Eye (tissue), 1 donor: ENCODE results near the gene UBE2N.

ENCODE experiments used
- DNase-seq: peaks from one replicate; pipeline ENCODE4 v3.0.0-alpha.2; 2015

Gene UBE2N

DNA sequence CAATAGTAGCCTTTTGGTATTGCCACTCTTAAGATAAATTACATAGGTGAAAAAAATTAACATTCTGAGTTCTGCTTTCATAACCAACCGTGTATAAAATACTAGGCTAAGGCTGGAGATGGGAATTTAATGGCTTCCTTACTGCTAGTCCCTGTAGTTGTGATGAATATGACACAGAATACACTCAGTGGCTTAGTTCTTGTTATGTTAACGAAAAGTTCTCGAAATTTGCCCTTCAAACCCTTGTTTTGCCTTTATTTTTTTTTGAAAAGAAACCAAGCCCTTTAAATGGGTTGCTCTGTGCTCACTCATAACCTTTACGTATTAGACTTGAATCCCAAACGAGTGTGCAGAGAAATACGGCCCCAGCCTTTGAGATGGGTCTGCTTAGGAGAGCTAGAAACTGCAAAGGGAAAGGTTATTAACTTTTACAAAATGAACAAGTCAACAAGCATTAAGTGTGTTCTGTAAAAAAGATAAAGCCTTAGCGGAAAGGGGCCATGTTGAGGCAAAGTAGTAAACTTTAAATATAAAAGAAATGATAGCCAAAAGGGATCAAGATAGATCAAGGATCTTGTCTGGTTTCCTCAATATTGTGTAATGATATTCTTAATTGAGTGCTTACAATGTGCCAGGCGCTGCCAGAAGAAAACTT is 62.3 kb downstream of the UBE2N start:
- DNase-seq: peak; percentile 73

DNA sequence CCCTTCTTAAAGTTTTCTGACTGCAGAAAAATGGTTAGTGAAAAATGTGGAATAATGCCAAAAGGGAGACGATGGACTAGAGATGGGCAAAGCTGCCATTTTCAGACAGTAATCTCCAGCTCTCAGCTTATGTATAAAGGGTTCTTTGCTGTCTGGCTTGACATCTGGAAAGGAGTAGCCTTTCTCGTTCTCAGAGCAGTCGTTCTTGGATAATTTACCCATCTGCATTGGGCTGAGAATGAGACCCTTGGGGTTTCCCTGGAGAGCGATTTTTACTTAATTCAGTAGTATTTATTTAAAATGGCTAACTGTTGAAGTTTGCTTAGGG is 62.8 kb downstream of the UBE2N start:
- no peak for DNase-seq

- DNase-seq: peak; percentile 86
These were observed 63.4 kb downstream of the UBE2N start for GRCh38 chr12:93378196-93378997.

GRCh38 chr12:93377252-93378195 is 64.2 kb downstream of the UBE2N start, which contains the start of gene NUDT4:
Gene NUDT4, plus strand, starts transcription at chr12:93377925. Its CDS starts 398 bp downstream, at chr12:93378323.
- DNase-seq: peak; percentile 98

DNA sequence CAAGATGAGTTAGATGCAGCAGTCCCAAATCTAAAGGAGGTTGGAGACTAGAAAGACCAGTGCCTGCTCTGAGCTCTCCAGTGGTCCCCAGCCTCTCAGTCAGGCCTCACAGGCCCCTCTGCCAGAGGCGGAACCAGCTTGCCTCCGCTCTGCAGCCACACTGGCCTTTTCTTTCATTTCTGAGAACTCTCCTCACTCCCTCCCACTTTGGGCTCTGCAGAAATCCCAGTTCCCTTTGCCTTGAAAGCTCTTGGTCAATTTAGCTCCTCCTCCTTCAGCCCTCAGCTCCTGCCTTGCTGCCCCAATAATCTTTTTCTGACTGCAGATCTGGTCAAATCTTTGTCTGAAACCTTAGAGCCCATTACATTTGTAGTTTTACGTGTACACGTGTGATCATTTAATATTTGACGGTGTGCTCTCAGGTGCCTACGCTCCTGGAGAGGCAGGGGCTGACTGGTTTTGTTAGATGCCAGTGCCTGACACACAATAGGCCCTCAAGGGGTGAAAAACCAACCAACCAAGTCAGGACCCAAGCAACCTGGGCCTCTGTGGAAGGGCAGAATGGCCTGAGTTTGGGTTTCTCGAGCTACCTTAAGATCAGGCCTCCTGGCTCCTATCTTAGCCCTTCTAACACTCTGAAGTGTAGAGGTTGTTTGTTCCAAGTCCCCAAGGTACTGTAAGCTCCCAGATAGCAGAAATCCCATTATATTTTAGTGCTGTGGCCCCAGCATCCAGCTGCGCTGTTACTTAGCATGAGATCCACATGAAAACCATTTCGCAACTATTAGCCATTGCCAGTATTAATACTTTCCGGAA is 65.1 kb downstream of the UBE2N start:
- DNase-seq: peak; percentile 78

GRCh38 chr12:93375906-93376305 is 65.8 kb downstream of the UBE2N start:
- no peak for DNase-seq

GRCh38 chr12:93373961-93374656 is 67.6 kb downstream of the UBE2N start:
- no peak for DNase-seq

DNA sequence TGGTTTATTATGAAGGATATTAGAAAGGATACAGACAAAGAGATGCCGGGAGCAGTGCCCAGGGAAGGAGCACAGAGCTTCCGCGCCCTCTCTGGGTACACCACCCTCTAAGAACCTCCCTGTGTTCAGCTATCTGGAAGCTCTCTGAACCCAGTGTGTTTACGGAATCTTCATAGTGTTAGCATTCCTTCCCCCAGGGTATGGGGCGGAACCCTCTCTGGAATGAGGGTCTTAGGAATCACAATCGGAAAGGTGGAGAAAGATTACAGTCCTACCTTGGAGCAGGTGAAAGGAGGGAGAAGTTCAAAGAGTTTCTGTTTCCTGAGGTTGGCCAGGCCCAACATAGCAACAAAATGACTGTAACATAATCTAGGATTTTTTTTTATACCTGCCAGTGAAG is 70.8 kb downstream of the UBE2N start:
- no peak for DNase-seq

DNA sequence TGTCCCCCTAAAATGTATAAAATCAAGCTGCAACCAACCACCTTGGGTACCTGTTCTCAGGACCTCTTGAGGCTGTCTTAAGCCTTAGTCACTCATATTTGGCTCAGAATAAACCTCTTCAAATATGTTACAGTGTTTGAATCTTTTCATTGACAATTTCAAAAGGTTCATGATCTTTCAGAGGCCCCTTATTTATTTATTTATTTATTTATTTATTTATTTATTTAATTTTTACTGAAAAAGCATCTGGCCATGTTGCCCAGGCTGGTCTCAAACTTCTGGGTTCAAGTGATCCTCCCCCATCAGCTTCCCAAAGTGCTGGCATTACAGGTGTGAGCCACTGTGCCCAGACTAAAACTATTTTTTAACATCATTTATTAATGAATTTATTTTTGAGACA is 72.2 kb downstream of the UBE2N start:
- no peak for DNase-seq

- DNase-seq: no peak
These were observed 73.0 kb downstream of the UBE2N start for GRCh38 chr12:93368766-93369165.

DNA sequence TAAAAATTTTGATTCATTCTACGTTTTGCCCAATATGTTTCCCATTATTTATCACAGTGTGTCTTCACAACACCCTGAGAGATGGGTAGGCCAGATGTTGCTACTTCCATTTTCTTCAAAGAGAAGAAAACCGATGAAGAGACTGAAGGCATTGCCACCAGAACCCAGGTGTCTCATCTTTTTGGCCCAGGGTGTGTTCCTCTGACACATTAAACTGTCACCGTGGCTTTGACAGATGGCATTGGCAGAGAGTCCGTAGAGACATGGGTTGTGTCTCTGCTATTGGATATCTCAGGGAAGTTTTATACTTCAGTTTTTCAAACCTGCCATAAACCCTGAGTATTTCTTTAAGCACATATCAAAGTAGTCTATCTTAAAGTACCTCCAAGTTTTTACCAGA is 75.3 kb downstream of the UBE2N start:
- no peak for DNase-seq

DNA sequence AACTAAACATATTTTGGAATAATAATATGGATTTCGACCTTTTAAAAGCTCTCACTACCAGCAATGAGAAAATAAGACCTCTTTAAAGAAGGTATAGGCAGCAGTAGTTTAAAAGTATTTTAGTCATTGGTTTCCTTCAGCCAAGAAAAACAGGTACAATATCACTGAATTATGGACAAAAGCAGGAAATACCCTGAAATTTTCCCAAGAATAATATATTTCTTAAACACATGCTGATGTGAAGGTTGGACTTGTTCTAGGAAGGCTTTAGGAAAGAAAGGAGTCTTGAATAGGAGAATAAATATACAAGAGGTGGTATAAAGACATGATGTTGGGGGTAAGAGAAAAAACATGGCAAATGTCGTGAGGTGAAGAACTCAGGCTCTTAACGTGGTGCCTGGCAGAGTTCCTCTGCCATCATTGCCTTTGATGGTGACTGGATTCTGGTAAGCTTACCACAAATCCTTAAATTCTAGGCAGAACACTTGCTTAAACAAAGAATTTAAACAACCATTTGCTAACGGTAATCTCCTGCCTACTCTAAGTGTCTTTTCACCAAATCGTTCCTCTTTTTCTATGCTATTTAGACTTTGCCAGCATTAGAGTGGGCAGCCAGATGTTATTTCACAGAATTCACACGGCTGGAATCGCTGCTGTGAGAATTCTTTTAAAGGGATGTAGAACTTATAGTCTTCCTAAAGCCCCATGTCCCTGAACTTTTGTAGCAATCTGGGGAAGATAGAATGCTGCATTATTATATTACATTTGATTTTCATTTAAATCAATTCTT is 75.9 kb downstream of the UBE2N start:
- DNase-seq: no peak

- no peak for DNase-seq
These were observed 77.9 kb downstream of the UBE2N start for GRCh38 chr12:93363841-93364297.

DNA sequence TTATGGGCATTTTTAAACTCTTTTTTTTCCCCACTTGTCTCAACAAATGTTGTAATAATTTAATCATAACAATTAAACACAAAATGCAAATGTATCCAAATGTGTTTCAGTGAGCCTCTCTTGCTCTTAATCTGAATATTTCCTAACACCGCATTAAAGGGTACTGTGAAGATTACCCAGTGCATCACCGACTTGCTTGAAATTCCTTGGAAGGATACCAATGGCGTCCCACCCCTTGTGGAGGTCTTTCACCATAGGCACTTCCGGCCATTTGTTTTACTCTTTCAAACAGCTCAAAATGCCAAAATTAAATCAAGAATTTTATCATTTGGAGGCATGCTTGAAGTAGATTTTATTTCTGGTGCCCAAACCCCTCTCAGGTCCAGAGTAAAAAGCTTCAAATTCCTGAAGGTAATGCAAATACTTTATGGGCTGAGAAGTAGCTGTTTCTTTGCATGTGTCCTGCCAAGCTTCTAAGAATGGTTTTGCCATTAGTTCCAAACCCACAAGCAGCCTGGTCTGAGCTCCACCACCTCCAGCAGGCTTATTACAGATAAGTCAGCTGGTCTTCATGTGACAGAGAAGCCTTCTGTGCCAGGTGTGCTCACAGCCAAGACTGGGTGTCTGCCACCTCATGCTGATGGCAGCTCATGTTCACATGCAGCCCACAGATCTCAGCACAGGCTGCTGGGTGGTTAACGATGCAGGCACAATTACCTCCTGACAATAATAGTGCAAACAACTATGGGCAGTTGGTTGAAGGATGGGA is 80.4 kb downstream of the UBE2N start:
- DNase-seq: no peak

DNA sequence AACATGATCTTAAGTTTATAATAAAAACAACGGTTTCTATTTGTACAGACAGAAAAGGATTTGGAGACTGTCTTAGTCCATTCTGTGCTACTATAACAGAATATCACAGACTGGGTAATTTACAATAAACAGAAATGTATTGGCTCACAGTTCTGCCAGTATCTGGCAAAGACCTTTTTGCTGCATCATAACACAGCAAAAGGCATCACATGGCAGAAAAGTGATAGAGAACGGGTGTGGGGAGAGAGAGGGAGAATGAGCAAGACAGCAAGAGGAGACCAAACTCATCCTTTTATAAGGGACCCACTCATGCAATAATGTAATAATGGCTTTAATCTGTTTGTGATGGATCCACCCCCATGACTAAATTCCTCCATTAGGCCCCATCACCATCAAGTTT is 81.1 kb downstream of the UBE2N start:
- DNase-seq: no peak

- no peak for DNase-seq
These were observed 82.9 kb downstream of the UBE2N start for GRCh38 chr12:93358821-93359220.

DNA sequence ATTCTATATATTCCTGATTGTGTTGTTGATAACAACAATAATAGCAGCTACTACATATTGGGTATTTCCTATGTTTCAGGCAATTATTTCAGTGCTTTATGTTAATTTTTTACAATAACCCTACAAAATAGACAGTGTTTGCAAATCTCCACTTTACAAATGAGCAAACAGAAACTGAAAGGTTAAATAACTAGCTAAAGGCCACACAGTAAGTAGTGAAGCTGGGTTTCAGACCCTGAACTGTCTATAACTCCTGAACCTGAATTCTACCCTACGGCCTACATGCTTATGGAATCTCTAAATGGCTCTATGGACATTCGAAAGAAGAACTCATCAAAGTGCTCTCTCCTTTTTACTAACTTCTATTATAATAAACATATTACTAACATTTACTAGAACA is 83.7 kb downstream of the UBE2N start:
- no peak for DNase-seq

DNA sequence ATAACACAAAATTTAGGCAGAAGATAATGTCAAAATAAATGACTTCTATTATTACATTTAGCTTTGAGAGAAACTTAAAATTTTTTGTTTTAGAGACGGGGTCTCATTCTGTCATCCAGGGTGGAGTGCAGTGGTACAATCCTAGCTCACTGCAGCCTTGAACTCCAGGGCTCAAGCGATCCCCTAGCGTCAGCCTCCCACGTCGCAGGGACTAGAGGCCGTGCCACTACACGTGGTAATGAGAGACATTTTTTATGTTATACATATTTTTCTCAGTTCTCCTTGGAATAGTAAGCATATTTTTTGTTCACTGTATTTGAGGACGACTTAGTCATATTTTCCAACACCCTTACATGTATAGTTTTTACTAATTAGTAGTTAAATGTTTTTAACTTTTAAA is 85.5 kb downstream of the UBE2N start:
- no peak for DNase-seq
